AG04449 (cell line): Measurements from ENCODE around the gene CAD.

Source experiments
- CTCF ChIA-PET: fragments of 350-600 bp; formaldehyde crosslinking; extraction: SDS; loops from one replicate; lab custom pipeline; 2021; ENCODE audit warnings: antibody characterized with exemption; lab: Yijun Ruan, JAX
- POLR2A ChIA-PET: fragments of 400-600, 350-600 bp; formaldehyde crosslinking; extraction: SDS; loops from one replicate; lab custom pipeline; 2020; ENCODE audit warnings: antibody characterized with exemption, inconsistent platforms; lab: Yijun Ruan, JAX
- DNase-seq: peaks from one replicate; pipeline ENCODE4 v3.0.0-alpha.2; 2010; ENCODE audit warnings: low read depth, low spot score
- H3K4me3 ChIP-seq: 2 replicates; pipeline ENCODE4 v1.5.1; 2011; ENCODE audit warnings: low read depth, mild to moderate bottlenecking, control low read depth, low read length
- CTCF ChIP-seq: IDR thresholded peaks from one replicate; pipeline ENCODE4 v1.5.1; 2011; ENCODE audit warnings: mild to moderate bottlenecking, moderate library complexity, low read length, control low read depth, inconsistent platforms; ENCODE audit not compliant: insufficient read depth; ENCODE audit errors: missing control alignments

Gene CAD

GRCh38 chr2:27177441-27178351 is 39.5 kb upstream of the CAD start:
- no peak for DNase-seq
- H3K4me3 ChIP-seq: no peak overlapping the region
- no peak for TF ChIP-seq CTCF
- ChIA-PET POLR2A (no interaction called here), CTCF (interaction anchor here (3.1 kb wide), 1 partner anchor 7 kb away, joined by 31 read pairs; no protein-coding TSS in a partner anchor)

DNA sequence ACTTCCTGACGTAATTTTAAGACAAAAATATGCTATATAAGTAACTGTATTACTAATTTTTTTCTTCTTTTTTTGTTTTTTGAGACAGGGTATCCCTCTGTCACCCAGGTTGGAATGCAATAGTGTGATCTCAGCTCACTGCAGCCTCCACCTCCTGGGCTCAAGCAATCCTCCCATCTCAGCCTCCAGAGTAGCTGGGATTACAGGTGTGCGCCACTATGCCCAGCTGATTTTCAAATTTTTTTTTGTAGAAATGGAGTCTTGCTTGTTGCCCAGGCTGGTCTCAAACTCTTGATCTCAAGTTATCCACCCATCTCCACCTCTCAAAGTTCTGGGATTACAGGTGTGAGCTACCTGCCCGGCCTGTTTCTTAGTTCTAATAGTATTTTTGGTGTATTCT is 38.7 kb upstream of the CAD start:
- no peak for DNase-seq
- H3K4me3 ChIP-seq: no peak overlapping the region
- ChIA-PET CTCF (interaction anchor here (3.1 kb wide), 1 partner anchor 8 kb away, joined by 31 read pairs; no protein-coding TSS in a partner anchor), POLR2A (no interaction called here)
- no peak for TF ChIP-seq CTCF

GRCh38 chr2:27179344-27180000 is 37.7 kb upstream of the CAD start:
- DNase-seq: no peak
- no peak for TF ChIP-seq CTCF
- no peak overlapping the region for H3K4me3 ChIP-seq
- CTCF ChIA-PET: interaction anchor here (1.1 to 3.1 kb wide), 3 partner anchors 9 to 13 kb away, joined by 3 to 31 read pairs (median 3); no protein-coding TSS in a partner anchor
- POLR2A ChIA-PET: no interaction called here

GRCh38 chr2:27182346-27182745 is 34.8 kb upstream of the CAD start:
- no peak overlapping the region for H3K4me3 ChIP-seq
- ChIA-PET CTCF (interaction anchor here (0.9 to 5.5 kb wide), 4 partner anchors 10 to 130 kb away, joined by 3 to 53 read pairs (median 6); partner anchors contain the start of gene AGBL5), POLR2A (interaction anchor here (0.6 to 1.5 kb wide), 2 partner anchors 22 to 59 kb away, joined by 4 to 5 read pairs; partner anchors contain the start of gene ABHD1)
- TF ChIP-seq CTCF: no peak
- peak; percentile 70 for DNase-seq

DNA sequence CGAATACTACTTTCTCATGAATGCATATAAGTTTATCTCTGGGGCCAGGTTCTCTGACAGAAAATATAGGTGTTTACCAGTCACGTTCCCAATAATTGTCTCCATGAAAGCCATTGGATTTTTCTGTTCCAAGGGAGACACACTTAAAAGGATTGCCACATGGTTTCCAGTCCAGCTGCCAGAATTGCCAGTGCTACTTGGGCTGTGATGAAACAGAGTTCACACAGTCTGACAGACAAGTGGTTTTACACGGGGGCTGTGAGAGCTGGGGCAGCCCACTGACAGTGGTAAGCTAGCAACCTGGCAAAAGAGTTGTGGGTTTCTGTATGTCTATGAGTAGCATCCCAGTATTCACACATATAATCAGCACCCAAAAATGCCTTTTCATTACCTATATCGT is 33.1 kb upstream of the CAD start:
- ChIA-PET POLR2A (interaction anchor here (0.6 to 1.5 kb wide), 2 partner anchors 60 to 126 kb away, joined by 3 to 5 read pairs; partner anchors contain the start of gene ABHD1), CTCF (interaction anchor here (1.3 to 10.7 kb wide), 4 partner anchors 8 to 85 kb away, joined by 3 to 217 read pairs (median 32); no protein-coding TSS in a partner anchor)
- TF ChIP-seq CTCF: no peak
- DNase-seq: no peak
- H3K4me3 ChIP-seq: no peak overlapping the region
